ENCODE data around the gene NCR3LG1. TPM values are rescaled to one million over a fixed set of nuclear protein-coding genes. Genes with fewer than 3 reads are reported as not detected.

The NCR3LG1 gene
- polyA plus RNA-seq, 1 of the 3 experiments (the other 2 are of a cell fraction): 0.67 TPM

GRCh38 chr11:17418444-17419081 lies 67.0 kb downstream of the NCR3LG1 start:
- no peak overlapping the region for H3K27ac ChIP-seq (ENCODE audit: low read depth in 2 of 2, low read length in 1 of 2)
- no peaks in the 10 kb centered on the region for H3K79me2 ChIP-seq (ENCODE audit: insufficient read depth)
- peaks cover 0 to 5% of the 10 kb centered on the region in 2 experiments; a peak in 1 of 4 replicates for H3K4me1 ChIP-seq (ENCODE audit: control insufficient read depth in 1 of 2, insufficient read depth in 2 of 2, low read depth in 1 of 2, low read length in 1 of 2)
- WGBS (ENCODE audit: low lambda C conversion rate): 23% methylated on average over 2 of the region's 2 CpGs
- no peak overlapping the region for H3K9ac ChIP-seq
- no peaks in the 10 kb centered on the region for H4K20me1 ChIP-seq (ENCODE audit: insufficient read depth)
- DNase-seq: no peak
- no peaks in the 10 kb centered on the region for H3K36me3 ChIP-seq (replicated peaks in 1 of 2; ENCODE audit: control insufficient read depth in 1 of 2, insufficient read depth in 2 of 2, low read length in 1 of 2)
- no peaks in the 10 kb centered on the region for H3F3A ChIP-seq (replicated peaks; ENCODE audit: insufficient read depth)
- TF ChIP-seq RFX5 (IDR thresholded peaks at IDR 0.05; ENCODE audit: low read length): no peak
- TF ChIP-seq RXRA (IDR thresholded peaks at IDR 0.05; ENCODE audit: borderline replicate concordance, low read depth): no peak
- TF ChIP-seq TEAD4 (IDR thresholded peaks at IDR 0.05; ENCODE audit: borderline replicate concordance, insufficient read depth): no peak
- no peak for TF ChIP-seq TCF12 (IDR thresholded peaks at IDR 0.05)
- TF ChIP-seq NFIC (IDR thresholded peaks at IDR 0.05; ENCODE audit: borderline replicate concordance): no peak
- TF ChIP-seq IRF3 (IDR thresholded peaks at IDR 0.05; ENCODE audit: low read depth, low read length): no peak
- TF ChIP-seq USF2 (IDR thresholded peaks at IDR 0.05; ENCODE audit: borderline replicate concordance, low read depth, low read length): no peak
- no peak for TF ChIP-seq FOSL2 (IDR thresholded peaks at IDR 0.05; ENCODE audit: borderline replicate concordance, low read depth)
- TF ChIP-seq GABPA (IDR thresholded peaks at IDR 0.05; ENCODE audit: low read depth): no peak
- TF ChIP-seq, protein P1, sequence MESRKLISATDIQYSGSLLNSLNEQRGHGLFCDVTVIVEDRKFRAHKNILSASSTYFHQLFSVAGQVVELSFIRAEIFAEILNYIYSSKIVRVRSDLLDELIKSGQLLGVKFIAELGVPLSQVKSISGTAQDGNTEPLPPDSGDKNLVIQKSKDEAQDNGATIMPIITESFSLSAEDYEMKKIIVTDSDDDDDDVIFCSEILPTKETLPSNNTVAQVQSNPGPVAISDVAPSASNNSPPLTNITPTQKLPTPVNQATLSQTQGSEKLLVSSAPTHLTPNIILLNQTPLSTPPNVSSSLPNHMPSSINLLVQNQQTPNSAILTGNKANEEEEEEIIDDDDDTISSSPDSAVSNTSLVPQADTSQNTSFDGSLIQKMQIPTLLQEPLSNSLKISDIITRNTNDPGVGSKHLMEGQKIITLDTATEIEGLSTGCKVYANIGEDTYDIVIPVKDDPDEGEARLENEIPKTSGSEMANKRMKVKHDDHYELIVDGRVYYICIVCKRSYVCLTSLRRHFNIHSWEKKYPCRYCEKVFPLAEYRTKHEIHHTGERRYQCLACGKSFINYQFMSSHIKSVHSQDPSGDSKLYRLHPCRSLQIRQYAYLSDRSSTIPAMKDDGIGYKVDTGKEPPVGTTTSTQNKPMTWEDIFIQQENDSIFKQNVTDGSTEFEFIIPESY (IDR thresholded peaks at IDR 0.05; ENCODE audit: borderline replicate concordance, low read depth): no peak
- no peak overlapping the region for H2AFZ ChIP-seq (ENCODE audit: low read depth)
- ChIA-PET POLR2A (no interaction called here), CTCF (interaction anchor here (1.0 to 1.8 kb wide), 5 partner anchors 11 to 110 kb away, joined by 3 to 6 read pairs (median 4); no protein-coding TSS in a partner anchor)
- peaks cover 10% of the 10 kb centered on the region; the same call in 1 of the 2 replicates for H3K27me3 ChIP-seq (ENCODE audit: insufficient read depth)
- no peaks in the 10 kb centered on the region for H3K9me2 ChIP-seq
- no peak overlapping the region for H3K4me3 ChIP-seq (ENCODE audit: low read depth in 2 of 2, low read length in 1 of 2)
- no peak overlapping the region for H3K4me2 ChIP-seq
- H3K9me3 ChIP-seq: no peaks in the 10 kb centered on the region

DNA sequence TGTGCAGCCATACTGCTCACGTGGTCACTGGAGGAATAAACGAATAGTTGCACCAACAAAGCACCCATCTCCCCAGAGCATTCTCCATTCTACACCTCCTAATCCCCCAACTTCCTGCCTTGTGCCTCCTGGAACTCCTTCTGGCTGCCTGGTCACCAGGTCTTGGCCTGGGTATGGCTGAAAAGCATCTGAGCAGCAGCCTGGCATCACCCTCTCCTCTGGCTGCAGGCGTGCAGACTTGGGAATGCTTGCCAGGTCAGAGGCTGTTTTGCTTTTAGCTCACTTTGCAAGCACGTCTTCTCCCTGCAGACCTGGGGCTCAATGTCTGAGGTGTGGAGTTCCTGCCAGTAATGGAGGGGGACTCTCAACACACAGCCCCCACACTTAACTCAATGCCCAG lies 70.2 kb downstream of the NCR3LG1 start:
- H3K9ac ChIP-seq: no peak overlapping the region
- H4K20me1 ChIP-seq (ENCODE audit: insufficient read depth): no peaks in the 10 kb centered on the region
- no peaks in the 10 kb centered on the region for H3K79me2 ChIP-seq (ENCODE audit: insufficient read depth)
- H2AFZ ChIP-seq (ENCODE audit: low read depth): no peak overlapping the region
- peaks cover 10% of the 10 kb centered on the region; the same call in 1 of the 2 replicates for H3K27me3 ChIP-seq (ENCODE audit: insufficient read depth)
- 29% methylated on average over 4 of the region's 4 CpGs for WGBS (ENCODE audit: low lambda C conversion rate)
- ChIA-PET POLR2A (no interaction called here), CTCF (interaction anchor here (0.9 to 1.5 kb wide), 4 partner anchors 8 to 106 kb away, joined by 3 to 5 read pairs (median 4); no protein-coding TSS in a partner anchor)
- H3F3A ChIP-seq (replicated peaks; ENCODE audit: insufficient read depth): no peaks in the 10 kb centered on the region
- TF ChIP-seq SMC3 (IDR thresholded peaks at IDR 0.05; ENCODE audit: low read depth, low read length) (no peak), YY1 (IDR thresholded peaks at IDR 0.05; ENCODE audit: low read depth) (no peak), ELF1 (IDR thresholded peaks at IDR 0.05) (no peak), MXI1 (IDR thresholded peaks at IDR 0.05; ENCODE audit: low read depth, low read length) (no peak), TAF1 (IDR thresholded peaks at IDR 0.05; ENCODE audit: borderline replicate concordance, low read depth, low read length) (no peak), RAD21 (IDR thresholded peaks at IDR 0.05; ENCODE audit: low read length) (no peak), GATA2 (CRISPR knock-in tag; IDR thresholded peaks at IDR 0.05) (no peak), MEF2A (IDR thresholded peaks at IDR 0.05; ENCODE audit: borderline replicate concordance, low read depth) (no peak), RFX5 (IDR thresholded peaks at IDR 0.05; ENCODE audit: low read length) (no peak), NRF1 (IDR thresholded peaks at IDR 0.05; ENCODE audit: low read depth, low read length) (no peak), NFIC (IDR thresholded peaks at IDR 0.05; ENCODE audit: borderline replicate concordance) (no peak)
- TF ChIP-seq, protein P2, sequence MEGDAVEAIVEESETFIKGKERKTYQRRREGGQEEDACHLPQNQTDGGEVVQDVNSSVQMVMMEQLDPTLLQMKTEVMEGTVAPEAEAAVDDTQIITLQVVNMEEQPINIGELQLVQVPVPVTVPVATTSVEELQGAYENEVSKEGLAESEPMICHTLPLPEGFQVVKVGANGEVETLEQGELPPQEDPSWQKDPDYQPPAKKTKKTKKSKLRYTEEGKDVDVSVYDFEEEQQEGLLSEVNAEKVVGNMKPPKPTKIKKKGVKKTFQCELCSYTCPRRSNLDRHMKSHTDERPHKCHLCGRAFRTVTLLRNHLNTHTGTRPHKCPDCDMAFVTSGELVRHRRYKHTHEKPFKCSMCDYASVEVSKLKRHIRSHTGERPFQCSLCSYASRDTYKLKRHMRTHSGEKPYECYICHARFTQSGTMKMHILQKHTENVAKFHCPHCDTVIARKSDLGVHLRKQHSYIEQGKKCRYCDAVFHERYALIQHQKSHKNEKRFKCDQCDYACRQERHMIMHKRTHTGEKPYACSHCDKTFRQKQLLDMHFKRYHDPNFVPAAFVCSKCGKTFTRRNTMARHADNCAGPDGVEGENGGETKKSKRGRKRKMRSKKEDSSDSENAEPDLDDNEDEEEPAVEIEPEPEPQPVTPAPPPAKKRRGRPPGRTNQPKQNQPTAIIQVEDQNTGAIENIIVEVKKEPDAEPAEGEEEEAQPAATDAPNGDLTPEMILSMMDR (IDR thresholded peaks at IDR 0.05): no peak
- TF ChIP-seq, protein P3, sequence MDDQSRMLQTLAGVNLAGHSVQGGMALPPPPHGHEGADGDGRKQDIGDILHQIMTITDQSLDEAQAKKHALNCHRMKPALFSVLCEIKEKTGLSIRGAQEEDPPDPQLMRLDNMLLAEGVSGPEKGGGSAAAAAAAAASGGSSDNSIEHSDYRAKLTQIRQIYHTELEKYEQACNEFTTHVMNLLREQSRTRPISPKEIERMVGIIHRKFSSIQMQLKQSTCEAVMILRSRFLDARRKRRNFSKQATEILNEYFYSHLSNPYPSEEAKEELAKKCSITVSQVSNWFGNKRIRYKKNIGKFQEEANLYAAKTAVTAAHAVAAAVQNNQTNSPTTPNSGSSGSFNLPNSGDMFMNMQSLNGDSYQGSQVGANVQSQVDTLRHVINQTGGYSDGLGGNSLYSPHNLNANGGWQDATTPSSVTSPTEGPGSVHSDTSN (IDR thresholded peaks at IDR 0.05): no peak
- no peaks in the 10 kb centered on the region for H3K9me3 ChIP-seq
- H3K4me2 ChIP-seq: no peak overlapping the region
- no peak overlapping the region for H3K4me3 ChIP-seq (ENCODE audit: low read depth in 2 of 2, low read length in 1 of 2)
- no peak overlapping the region for H3K27ac ChIP-seq (ENCODE audit: low read depth in 2 of 2, low read length in 1 of 2)
- DNase-seq: no peak
- H3K4me1 ChIP-seq (ENCODE audit: control insufficient read depth in 1 of 2, insufficient read depth in 2 of 2, low read depth in 1 of 2, low read length in 1 of 2): peaks cover 0 to 5% of the 10 kb centered on the region in 2 experiments; a peak in 1 of 4 replicates
- H3K36me3 ChIP-seq (replicated peaks in 1 of 2; ENCODE audit: control insufficient read depth in 1 of 2, insufficient read depth in 2 of 2, low read length in 1 of 2): no peaks in the 10 kb centered on the region
- no peaks in the 10 kb centered on the region for H3K9me2 ChIP-seq
